Measurements from ENCODE around the gene AHCYL2.
"Not testable (repeated sequence)": the region's sequence is repeated elsewhere in the genome, so short reads cannot be mapped to it uniquely, and the experiment has no call there.

AHCYL2 gene

DNA sequence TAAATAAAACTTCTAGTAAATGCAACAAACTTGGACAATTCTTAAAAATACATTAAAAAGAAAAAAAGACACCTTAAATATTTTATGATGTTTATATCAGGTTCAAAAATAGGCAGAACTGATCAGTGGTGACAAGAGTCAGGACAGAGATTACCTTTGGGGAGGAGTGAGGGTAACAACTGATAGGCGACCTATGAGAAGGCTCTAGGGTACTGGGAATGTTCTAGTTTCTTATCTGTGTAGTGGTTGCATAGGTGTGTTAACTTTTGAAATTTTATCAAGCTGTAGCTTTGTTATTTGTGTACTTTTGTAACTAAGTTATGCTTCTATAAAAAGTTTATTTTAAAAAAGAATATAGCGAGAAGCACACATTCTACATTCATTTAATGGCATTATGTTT is 134.3 kb downstream of the AHCYL2 start:
- DNase-seq, result no peak

DNA sequence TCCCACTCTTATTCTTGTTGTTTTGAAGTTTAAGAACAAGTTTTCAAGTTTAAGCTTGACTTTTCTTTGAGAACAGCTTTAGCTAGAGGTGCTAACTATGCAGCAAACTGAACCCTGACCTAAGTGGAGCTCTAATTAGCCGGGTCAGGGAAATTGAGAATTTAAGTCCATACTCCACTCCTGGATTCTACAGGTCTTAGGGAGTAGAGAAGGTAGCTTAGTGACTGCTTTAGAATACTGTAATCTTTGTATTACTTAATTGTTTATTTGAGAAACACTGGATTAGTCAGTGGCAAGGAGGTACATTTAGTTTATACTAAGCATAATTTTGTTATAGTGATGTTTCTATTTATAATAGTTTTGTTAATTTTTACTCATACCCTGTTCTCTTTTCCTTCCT is 134.8 kb downstream of the AHCYL2 start:
- no peak for DNase-seq

DNA sequence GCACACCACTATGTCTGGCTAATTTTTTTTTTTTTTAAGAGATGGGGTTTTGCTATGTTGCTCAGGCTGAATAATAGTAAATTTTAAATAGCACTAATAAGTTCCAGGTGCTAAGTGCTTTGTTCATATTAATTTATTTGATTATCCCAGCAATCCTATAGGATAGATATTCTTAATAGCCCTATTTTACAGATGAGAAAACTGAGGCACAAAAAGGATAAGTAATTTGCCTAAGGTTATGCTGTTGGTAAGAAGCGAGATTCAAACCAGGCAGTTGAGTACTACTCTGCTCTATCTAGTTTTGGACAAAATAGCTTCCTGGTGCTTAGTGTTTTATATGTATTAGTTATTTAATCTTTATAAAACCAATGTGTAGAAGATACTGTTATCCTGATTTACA is 136.9 kb downstream of the AHCYL2 start:
- DNase-seq, result no peak

DNA sequence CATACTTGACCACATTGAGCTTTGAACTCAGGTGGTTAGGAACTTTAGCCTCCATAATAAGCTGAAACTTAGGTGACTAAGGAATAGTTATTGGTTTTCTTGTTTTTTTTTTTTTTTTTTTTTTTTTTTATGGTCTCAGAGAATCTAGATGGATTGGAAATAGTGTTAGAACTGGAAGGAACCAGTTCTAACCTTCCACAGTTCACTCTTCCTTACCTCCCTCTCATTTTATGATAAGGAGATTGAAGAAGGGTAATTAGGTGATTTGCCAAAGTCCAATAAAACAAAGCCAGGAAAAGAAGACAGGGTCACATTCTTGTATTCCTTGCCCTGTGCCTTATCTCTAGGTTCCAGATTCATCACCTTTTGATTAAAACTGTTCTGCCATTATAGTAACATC is 137.7 kb downstream of the AHCYL2 start:
- no peak for DNase-seq

DNA sequence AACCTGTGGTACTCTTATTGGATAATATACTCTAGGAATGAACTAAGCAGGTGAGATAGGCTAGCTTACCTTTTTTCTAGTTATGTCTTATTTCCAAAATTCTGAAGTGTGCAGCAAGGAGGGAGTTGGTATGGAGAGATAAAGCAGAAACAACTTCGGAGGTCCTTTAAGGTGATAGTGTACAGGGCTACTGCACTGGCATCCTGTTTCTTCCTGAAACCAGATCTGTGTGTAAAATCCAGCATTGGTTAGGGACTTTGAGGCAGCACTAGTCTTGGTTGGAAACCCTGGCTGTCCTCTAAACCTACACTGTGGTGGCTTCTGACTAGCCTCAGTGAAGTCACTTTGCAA is 142.5 kb downstream of the AHCYL2 start:
- no peak for DNase-seq

DNA sequence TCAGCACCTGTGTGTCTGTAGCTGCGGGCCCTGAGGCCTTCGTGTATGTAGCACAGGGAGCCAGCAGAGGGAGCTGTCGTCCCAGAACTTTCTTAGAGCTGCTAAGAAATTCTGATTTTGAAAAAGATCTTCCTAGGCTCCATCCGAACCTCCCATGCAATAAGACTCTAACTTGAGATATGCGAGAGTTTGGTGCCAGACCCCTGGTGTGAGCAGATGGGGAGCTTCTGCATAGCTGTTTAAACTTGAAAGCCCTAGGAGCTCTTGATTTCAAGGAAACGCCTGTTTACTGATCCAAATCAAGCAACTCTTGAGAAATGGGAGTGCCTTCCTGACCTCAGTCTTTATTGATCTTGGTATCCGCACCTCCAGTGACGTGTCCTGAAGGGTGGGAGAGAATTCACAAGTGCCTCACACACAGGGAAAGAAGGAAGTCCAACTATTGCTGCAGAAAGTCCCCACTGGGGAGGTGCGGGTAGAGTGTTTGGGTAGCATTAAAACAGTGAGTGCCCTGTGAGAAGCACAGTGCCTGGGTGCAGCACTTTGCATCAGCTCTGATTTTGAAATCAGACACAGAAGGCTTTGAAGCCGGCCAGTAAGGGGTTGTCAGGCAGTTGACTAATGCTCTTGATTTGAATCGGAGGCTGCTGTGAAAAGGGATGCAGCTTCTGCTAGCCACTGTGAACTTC is 143.0 kb downstream of the AHCYL2 start:
- peak; percentile 67 for DNase-seq

DNA sequence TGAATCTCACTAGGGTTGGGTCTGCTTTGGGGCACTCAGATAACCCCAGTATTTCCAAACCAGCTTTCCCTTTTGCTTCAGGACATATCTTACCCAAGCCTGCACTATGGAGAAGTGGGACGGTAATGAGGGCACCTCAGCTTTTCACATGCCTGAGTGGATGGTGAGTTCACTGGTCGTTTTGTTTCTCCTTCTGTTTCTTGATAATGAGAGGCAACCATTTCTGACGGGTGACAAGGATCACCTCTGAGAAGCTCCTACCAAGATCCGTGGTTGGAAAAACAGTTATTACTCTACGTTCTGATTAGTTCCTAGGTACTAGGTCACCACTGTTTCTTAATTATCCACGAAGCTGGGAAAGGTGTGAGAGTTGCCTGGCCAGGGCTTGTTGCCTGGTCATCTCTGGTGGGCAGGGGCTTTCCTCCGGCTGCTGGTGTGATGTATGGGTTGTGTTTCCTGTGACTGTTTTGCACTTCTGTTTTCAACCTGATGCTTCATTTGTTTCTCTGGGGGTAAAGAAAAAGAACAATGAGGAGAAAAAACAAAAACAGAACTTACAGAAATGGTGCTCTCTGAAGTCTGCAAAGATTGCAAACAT is 143.7 kb downstream of the AHCYL2 start:
- DNase-seq, result no peak

DNA sequence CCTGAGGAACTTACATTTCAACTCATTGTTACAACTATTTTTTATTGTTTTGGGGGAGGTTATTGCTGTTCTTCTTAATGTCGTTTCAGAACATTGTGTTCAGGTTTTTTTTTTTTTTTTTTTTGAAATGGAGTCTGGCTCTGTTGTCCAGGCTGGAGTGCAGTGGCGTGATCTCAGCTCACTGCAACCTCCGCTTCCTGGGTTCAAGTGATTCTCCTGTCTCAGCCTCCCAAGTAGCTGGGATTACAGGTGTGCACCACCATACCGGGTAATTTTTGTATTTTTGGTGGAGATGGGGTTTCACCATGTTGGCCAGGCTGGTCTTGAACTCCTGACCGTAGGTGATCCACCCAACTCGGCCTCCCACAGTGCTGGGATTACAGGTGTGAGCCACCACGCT is 144.6 kb downstream of the AHCYL2 start:
- not testable (repeated sequence) for DNase-seq

DNA sequence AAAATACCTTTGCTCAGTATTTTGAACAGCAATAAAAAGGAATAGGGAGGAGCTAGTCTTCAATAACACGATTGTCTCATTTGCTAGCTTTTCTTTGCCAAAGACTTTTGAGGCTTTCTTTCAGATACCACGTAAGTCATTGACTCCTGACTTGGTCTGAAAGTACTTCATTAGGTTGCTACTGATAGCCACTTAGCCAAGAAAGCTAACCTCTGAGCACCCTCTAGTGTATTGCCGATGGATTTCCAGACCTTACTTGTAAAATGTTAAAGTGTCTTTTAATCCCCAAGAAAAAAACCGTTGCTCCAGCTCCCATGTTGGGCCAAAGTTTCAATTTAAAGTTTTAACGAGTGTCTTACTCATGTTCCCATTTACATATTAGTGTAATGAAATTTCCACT is 146.0 kb downstream of the AHCYL2 start:
- no peak for DNase-seq

DNA sequence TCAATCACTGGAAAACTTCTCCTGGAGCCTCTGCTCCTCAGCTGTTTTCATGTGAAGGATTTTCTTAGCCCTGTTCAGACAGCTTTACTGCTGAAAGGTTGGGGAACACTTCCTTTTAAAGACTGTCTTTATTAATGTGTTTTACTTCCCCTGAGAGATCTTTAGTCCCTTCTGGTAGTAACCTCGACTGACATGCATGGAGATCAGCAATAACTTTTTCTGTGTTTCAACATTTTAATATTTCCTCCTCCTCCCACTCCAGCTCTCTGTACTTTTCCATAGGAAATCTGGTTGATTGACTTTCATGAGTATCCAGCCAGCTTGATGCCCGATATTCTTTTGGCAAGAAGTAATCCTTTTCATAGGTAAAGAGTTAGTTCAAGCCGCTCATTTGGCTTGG is 146.7 kb downstream of the AHCYL2 start:
- no peak for DNase-seq

DNA sequence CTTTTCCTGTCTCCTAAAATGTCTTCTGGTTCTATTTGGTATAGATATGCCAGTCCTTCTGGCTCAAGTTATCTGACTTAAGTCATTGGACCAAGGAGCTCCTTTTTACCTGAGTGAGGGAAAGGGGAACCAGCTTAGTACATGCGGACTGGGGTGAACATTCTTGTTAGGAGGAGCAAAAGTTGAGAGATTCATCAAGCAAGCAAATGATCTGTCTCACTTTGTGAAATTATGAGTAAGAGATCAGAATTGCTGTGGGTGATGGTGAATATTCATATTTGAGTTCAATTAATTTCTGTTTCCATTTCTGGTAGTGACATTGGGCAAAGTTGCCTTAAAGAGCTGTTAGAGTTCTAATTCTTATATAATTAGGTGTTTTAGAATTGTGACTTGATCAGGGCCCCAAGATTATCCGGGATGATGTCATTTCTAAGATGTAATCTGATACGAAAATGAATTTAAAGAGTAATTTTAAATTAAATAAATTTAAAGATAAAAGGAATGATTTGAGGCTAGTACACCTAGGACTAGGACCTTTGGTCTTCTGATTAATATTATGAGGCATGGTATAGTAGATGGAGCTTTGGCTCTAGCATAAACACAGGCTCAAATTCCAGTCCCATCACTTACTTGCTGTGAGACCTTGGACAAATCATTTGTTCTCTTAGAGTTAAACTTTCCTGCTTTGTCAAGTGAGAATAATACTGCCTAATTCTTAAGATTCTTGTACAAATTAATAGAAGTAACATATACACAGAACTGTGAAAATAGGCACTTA is 149.0 kb downstream of the AHCYL2 start:
- no peak for DNase-seq

DNA sequence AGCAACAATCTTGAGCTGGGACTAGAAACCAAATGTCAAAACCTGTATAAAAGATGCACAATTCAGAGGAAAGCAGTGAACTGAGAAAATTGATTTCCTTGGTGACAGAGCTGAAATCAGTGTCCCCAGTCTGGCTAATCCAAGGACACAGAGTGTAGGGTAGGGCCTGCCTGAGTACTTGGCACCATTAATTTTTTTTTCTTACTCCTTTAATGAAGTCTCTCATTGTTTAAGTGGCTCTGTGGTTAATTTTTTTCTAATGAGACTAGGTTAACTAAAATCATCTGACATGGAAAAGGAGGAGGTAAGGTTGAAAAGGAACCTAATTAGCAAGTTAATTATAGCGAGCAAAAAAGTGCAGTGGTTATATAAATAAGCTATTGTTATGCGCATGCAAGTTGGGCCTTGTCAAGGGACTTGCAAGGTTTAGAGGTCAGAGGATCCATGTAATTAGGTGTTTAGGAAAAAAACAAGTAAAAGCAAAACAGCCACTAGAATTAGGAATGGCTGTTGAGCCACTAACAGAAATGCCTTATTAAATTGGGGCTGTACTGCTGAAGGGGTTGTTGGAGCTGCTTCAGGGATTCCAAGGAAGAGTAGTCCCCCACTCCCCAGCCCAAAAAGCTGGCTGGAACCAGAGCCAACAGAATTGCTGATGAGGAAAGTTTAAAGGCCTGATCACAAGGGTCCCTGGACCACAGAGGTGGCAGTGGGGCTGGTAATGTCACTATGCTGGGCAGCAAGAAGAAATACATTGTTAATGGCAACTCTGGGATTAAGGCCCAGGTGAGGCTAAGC is 150.5 kb downstream of the AHCYL2 start:
- no peak for DNase-seq

DNA sequence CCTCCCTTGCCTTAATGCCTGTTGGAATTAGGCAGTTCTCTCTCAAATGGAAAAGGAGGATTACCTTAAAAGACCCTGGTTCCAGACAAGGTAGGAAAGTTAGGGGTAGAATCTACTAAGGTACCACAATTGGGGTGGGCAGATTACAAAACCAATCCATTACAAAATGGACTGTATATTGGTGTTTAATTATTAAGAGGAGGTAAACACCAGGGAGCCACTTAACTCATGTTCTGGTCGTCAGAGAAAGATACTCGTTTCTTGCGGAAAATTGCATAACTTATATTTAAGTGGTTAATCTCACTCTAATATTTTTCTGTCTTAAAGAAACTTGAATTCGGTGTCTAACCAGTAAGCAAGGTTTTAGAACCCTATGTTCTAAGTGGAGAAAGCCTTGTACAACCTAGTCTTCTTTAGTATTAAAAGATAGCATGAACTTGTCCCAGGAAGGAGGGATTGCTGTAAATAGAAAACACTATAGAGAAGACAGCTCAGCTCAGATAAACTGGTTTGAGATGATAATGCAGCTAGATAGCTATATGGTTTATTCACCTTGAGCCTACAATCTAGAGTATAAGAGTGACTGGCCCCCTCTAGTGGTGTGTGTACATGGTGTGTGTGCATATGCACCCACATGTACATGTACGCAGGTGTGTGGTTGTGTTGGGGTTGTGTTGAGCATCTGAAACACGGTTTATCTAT is 151.4 kb downstream of the AHCYL2 start:
- peak; percentile 33 for DNase-seq

DNA sequence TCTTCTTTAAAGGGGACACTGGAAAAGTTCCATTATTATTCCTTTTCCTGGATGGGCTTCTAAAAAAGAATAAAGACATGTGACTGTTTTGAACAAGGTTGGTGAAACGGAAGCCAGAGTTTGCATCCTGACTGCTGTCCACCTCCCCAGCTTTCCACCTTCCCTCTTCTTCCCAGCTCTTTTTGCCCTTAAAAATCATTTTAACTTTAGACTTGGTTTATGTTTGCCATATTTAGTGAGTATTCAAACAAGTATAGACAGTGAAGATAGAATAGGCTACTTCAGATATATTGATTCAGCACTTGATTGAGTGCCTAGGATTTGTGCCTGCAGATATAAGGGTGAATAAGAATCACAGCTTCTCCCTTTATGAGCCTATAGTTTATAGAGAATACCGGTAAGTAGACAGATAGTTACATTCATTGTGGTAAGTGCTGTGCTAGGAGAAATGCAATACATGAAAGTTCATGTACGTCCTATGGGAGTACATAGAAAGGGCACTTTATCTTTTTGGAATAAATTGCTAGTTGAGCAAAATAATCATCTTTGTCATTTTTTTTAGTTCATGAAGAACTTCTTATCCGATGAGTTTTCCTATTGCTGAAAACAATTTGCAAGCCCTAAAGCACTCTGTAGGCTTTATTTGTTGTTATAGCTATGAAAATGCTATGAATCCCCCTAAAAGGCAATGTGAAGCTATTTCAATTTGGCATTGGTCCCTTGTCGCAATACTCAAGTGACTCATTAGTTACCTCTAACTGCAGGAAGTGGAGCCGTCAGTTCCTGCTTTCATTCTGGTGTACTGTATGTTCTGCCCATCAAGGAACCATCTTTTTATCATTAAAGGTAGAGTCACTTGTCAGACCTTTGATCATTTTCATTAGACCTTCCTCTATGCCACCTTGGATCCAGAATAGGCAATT is 152.2 kb downstream of the AHCYL2 start:
- DNase-seq, result no peak

DNA sequence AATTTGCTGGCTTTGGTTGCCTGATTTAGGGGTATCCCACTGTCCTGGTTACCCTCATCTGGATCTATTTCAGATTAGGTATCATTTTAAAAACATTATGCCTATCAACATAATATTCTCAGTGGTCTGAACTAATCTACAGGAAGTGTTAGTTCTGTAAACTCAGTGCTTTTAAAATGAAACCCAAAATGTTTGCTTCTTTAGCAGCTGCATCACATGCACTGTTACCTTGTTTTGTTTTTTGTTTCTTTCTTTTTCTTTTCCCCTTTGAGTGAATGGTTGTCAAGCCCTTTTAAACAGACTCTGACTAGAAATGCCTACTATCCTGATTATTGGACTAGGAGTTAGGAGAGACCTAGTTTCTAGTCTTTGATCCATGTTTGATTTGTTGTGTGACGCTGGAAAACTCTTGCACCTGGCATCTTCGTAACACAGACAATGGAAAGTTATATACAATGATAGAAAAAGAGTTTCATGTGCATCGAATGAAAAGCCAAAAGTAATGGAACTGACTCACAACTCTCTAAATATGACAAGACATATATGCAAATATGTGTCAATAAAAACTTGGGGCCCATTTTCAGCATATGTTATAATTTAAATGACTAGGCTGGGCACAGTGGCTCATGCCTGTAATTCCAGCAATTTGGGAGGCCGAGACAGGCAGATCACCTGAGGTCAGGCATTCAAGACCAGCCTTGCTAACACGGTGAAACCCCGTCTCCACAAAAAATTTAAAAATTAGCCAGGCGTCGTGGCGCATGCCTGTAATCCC is 157.1 kb downstream of the AHCYL2 start:
- no peak for DNase-seq

DNA sequence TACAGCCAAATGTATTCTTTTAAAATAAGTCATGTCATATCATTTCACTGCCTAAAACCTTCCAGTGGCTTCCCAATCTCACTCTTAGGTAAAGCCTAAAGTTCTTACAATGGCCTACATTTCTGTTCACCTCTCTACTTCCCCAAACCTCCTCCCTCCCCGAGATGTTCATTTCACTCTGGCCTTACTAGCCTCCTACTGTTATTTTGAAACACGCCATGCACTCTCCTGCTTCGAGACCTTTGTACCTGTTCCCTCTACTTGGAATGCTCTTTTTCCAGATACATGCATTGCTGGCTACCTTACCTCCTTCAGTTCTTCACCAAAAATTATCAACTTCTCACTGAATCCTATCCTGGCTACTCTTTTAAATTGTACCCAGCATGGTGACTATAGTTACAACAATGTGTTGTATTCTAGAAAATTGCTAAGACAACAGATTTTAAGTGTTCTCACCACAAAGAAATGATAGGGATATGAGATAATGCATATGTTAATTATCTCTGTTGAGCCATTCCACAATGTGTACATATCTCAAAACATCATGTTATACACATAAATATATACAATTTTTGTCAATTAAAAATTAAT is 158.8 kb downstream of the AHCYL2 start:
- no peak for DNase-seq

DNA sequence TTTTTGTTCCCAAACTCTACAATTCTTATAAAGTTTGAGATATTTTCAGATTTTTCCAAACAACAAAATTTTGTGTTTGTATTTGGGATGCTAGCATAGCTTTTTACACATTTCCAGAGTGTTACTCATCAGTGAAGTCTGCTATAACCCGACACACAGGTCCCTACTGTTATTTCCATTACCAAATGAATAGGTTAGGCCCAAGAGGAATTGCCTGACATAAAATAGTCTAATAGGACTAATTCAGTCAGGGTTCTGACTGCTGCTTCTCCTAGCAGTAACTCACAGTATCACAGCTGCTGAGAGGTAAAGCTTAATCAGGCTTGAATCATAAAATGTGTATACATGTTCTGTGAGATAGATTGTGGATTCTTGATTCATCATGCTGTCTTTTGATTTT is 160.3 kb downstream of the AHCYL2 start:
- DNase-seq, result no peak

DNA sequence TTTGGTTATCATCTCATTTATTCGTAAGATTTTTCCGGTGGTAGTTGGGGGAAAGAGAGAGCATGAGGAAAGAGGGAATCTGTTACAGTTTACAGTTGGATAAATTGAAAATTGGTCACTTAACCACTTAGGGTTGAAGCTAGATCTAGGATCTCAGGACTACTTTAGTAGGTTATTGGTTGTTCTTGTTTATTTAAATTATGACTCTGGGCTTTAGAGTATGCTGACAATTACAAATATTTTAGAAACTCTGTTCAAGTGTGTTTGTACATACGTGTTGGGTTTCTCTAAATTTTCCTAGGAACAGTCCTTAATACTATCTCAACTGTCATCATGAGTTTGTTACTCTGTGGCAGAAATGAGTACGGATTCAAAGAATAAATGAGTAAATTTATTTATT is 160.8 kb downstream of the AHCYL2 start:
- no peak for DNase-seq

DNA sequence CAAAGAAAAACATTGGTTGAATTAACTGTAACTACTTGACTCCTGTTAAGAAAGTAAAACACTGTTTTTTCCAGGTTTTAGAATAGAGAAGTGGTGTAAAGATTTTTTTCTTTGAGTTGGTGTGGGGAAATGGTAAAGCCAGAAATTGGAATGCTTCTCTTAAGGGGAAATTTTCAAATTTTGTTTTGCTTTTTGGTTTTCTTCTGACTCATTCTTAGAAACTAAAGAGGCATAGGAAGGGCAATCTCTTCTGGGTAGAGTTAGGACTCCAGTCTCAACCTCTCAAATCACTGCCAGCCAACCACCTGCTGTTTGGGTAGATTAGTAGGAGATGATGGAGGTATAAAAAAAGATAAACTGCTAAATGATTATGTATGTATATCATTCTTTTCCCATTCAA is 161.7 kb downstream of the AHCYL2 start:
- DNase-seq, result no peak

DNA sequence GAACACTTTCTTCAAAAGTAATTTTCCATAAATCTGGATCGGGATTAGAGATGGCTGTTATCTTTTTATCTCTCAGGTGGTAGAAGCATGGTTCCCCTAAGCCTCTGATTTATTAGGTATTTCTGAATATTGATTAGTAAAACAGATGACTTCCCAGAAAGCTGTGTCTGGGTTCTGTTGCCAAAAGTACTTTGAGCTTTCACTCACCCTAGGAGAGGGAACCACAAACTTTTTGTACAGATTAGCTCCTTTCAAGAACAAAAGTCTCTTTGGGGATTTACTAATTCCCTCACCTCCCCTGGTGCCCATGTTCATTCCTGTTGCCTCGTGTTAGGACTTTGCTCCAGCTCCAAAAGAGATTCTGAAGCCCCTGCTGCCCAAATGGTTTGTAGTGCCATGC is 162.7 kb downstream of the AHCYL2 start:
- no peak for DNase-seq

Data from NCI-H748 treated with DMSO at 0.1 percent for 48 hours (cell line).